IMR-90 (cell line): ENCODE results near the gene CAP2. TPM values are rescaled to one million over a fixed set of nuclear protein-coding genes. Genes with fewer than 3 reads are reported as not detected.

Experiments
- ATAC-seq: fragments of 200-7000 bp; cut with Tn5 transposase; 2 replicates; pipeline ENCODE4 v1.9.1; 2020; ENCODE audit warnings: low read depth, mild to moderate bottlenecking, moderate library complexity
- BruUV-seq: library from RNA; stranded (reverse); fragments of 400-500 nt; replicated peaks from 2 replicates; lab custom pipeline; 2021; lab: Mats Ljungman, UMichigan
- CTCF ChIA-PET: fragments of 300-600 bp; formaldehyde crosslinking; extraction: SDS; loops from one replicate; lab custom pipeline; 2021; ENCODE audit warnings: antibody characterized with exemption; lab: Yijun Ruan, JAX
- POLR2A ChIA-PET: fragments of 300-600 bp; sonication (Branson Sonifier 250); formaldehyde crosslinking; loops from one replicate; lab custom pipeline; 2022; ENCODE audit warnings: antibody characterized with exemption; ENCODE audit not compliant: unreplicated experiment; lab: Charles Lee
- DNase-seq: peaks from one replicate; pipeline ENCODE4 v3.0.0; 2013
- H2AFZ ChIP-seq: replicated peaks from 2 replicates; pipeline ENCODE3; 2013; ENCODE audit warnings: low read length, mild to moderate bottlenecking; ENCODE audit not compliant: poor library complexity
- H2AK5ac ChIP-seq: 2 replicates; pipeline ENCODE4 v1.6.1; 2013; ENCODE audit warnings: low read depth, low read length, inconsistent platforms
- H2AK9ac ChIP-seq: replicated peaks from 2 replicates; pipeline ENCODE3; 2013; ENCODE audit warnings: mild to moderate bottlenecking, low read depth, low read length, moderate library complexity; ENCODE audit not compliant: poor library complexity
- H2BK120ac ChIP-seq: 2 replicates; pipeline ENCODE4 v1.6.1; 2013; ENCODE audit warnings: low read depth, low read length, inconsistent platforms
- H2BK15ac ChIP-seq: 3 replicates; pipeline ENCODE4 v1.6.1; 2013; ENCODE audit warnings: low read depth, low read length, inconsistent platforms
- H2BK20ac ChIP-seq: 2 replicates; pipeline ENCODE4 v1.6.1; 2013; ENCODE audit warnings: low read depth, mild to moderate bottlenecking, inconsistent platforms, low read length, moderate library complexity
- H2BK5ac ChIP-seq: 2 replicates; pipeline ENCODE4 v1.6.1; 2013; ENCODE audit warnings: mild to moderate bottlenecking, low read depth, low read length, inconsistent platforms; ENCODE audit not compliant: poor library complexity, severe bottlenecking
- H3K14ac ChIP-seq: replicated peaks from 2 replicates; pipeline ENCODE4 v1.6.1; 2013; ENCODE audit warnings: low read depth, low read length, inconsistent platforms
- H3K18ac ChIP-seq: 2 replicates; pipeline ENCODE4 v1.6.1; 2013; ENCODE audit warnings: low read depth, low read length, control low read depth
- H3K23ac ChIP-seq: 2 replicates; pipeline ENCODE4 v1.6.1; 2013; ENCODE audit warnings: low read depth, low read length, inconsistent platforms
- H3K27ac ChIP-seq: 2 replicates; pipeline ENCODE4 v1.5.1; 2013; ENCODE audit warnings: mild to moderate bottlenecking, control low read depth, low read length; ENCODE audit not compliant: insufficient read depth
- H3K27me3 ChIP-seq: 2 replicates; pipeline ENCODE4 v1.6.1; 2013; ENCODE audit warnings: low read length; ENCODE audit not compliant: control insufficient read depth, insufficient read depth
- H3K36me3 ChIP-seq: 2 replicates; pipeline ENCODE4 v1.6.1; 2013; ENCODE audit warnings: low read length, mixed read lengths; ENCODE audit not compliant: control insufficient read depth, insufficient read depth
- H3K4ac ChIP-seq: 2 replicates; pipeline ENCODE4 v1.6.1; 2013; ENCODE audit warnings: low read depth, low read length, inconsistent platforms
- H3K4me1 ChIP-seq: 2 replicates; pipeline ENCODE4 v1.6.1; 2013; ENCODE audit warnings: low read length, mixed read lengths; ENCODE audit not compliant: control insufficient read depth, insufficient read depth
- H3K4me2 ChIP-seq: 2 replicates; pipeline ENCODE4 v1.6.1; 2013; ENCODE audit warnings: low read depth, mild to moderate bottlenecking, control low read depth, low read length, moderate library complexity
- H3K4me3 ChIP-seq: 2 replicates; pipeline ENCODE4 v1.5.1; 2013; ENCODE audit warnings: low read depth, mild to moderate bottlenecking, control low read depth, low read length, moderate library complexity; ENCODE audit not compliant: insufficient read depth
- H3K56ac ChIP-seq: 2 replicates; pipeline ENCODE4 v1.6.1; 2013; ENCODE audit warnings: low read length, inconsistent platforms; ENCODE audit not compliant: insufficient read depth; ENCODE audit errors: extremely low read depth
- H3K79me1 ChIP-seq, 2 experiments: 2 replicates each; pipeline ENCODE4 v1.6.1; 2013; ENCODE audit warnings: low read length in 2 of 2, inconsistent platforms in 1 of 2, low read depth in 1 of 2
- H3K9ac ChIP-seq: 2 replicates; pipeline ENCODE4 v1.6.1; 2013; ENCODE audit warnings: low read depth, low read length, control low read depth
- H3K9me1 ChIP-seq: 2 replicates; pipeline ENCODE4 v1.6.1; 2013; ENCODE audit warnings: low read length, inconsistent platforms; ENCODE audit not compliant: insufficient read depth
- H3K9me3 ChIP-seq: 2 replicates; pipeline ENCODE4 v1.6.1; 2013; ENCODE audit warnings: low read length; ENCODE audit not compliant: control insufficient read depth, insufficient read depth
- H4K20me1 ChIP-seq: 2 replicates; pipeline ENCODE4 v1.6.1; 2013; ENCODE audit warnings: low read length, inconsistent platforms; ENCODE audit not compliant: insufficient read depth
- H4K5ac ChIP-seq: 2 replicates; pipeline ENCODE4 v1.6.1; 2013; ENCODE audit warnings: mild to moderate bottlenecking, low read depth, low read length, control low read depth
- H4K8ac ChIP-seq, 2 experiments: 2 replicates each; pipeline ENCODE4 v1.6.1; 2013; ENCODE audit warnings: low read depth in 2 of 2, low read length in 2 of 2, control low read depth in 1 of 2, inconsistent platforms in 1 of 2
- H4K91ac ChIP-seq: 2 replicates; pipeline ENCODE4 v1.6.1; 2013; ENCODE audit warnings: low read depth, low read length, inconsistent platforms; ENCODE audit not compliant: insufficient read depth
- BHLHE40 ChIP-seq: fragments of 150-350 bp; IDR thresholded peaks from 2 replicates; pipeline ENCODE4 v1.6.1; 2016; ENCODE audit warnings: mild to moderate bottlenecking, low read depth, low read length
- CEBPB ChIP-seq: IDR thresholded peaks from 2 replicates; pipeline ENCODE4 v1.6.1; 2012; ENCODE audit warnings: low read depth, low read length, improper control_type of control experiment
- CHD1 ChIP-seq: IDR thresholded peaks from 2 replicates; pipeline ENCODE4 v1.6.1; 2012; ENCODE audit warnings: low read depth, low read length, improper control_type of control experiment
- CTCF ChIP-seq: conservative IDR thresholded peaks from 2 replicates; pipeline ENCODE4 v1.5.1; 2012; ENCODE audit warnings: mild to moderate bottlenecking, low read depth, low read length, improper control_type of control experiment
- ELK1 ChIP-seq: fragments of 150-350 bp; IDR thresholded peaks from 2 replicates; pipeline ENCODE4 v1.6.1; 2016; ENCODE audit warnings: low read depth, mild to moderate bottlenecking, low read length, moderate library complexity, borderline replicate concordance
- FOS ChIP-seq: fragments of 150-350 bp; IDR thresholded peaks from 2 replicates; pipeline ENCODE4 v1.6.1; 2016; ENCODE audit warnings: low read depth, low read length
- MAFK ChIP-seq: IDR thresholded peaks from 2 replicates; pipeline ENCODE4 v1.6.1; 2012; ENCODE audit warnings: low read depth, low read length, improper control_type of control experiment
- MAZ ChIP-seq: IDR thresholded peaks from 2 replicates; pipeline ENCODE4 v1.6.1; 2012; ENCODE audit warnings: low read depth, mild to moderate bottlenecking, low read length, improper control_type of control experiment, moderate library complexity, borderline replicate concordance
- MXI1 ChIP-seq: IDR thresholded peaks from 2 replicates; pipeline ENCODE4 v1.6.1; 2012; ENCODE audit warnings: low read depth, mild to moderate bottlenecking, low read length, moderate library complexity, borderline replicate concordance
- NFE2L2 ChIP-seq: fragments of 150-350 bp; IDR thresholded peaks from 2 replicates; pipeline ENCODE4 v1.6.1; 2016; ENCODE audit warnings: low read depth, mild to moderate bottlenecking, low read length
- POLR2A ChIP-seq: IDR thresholded peaks from 2 replicates; pipeline ENCODE4 v1.6.1; 2012; ENCODE audit warnings: mild to moderate bottlenecking, low read depth, low read length
- RAD21 ChIP-seq: IDR thresholded peaks from 2 replicates; pipeline ENCODE4 v1.6.1; 2012; ENCODE audit warnings: low read length, improper control_type of control experiment
- RCOR1 ChIP-seq: IDR thresholded peaks from 2 replicates; pipeline ENCODE4 v1.6.1; 2012; ENCODE audit warnings: mild to moderate bottlenecking, low read length, improper control_type of control experiment; ENCODE audit not compliant: insufficient replicate concordance
- RFX5 ChIP-seq: IDR thresholded peaks from 2 replicates; pipeline ENCODE4 v1.8.0; 2012; ENCODE audit warnings: low read depth, mild to moderate bottlenecking, low read length, moderate library complexity
- SMC3 ChIP-seq: fragments of 150-350 bp; IDR thresholded peaks from 2 replicates; pipeline ENCODE4 v1.6.1; 2016; ENCODE audit warnings: low read depth, mild to moderate bottlenecking, antibody characterized with exemption, low read length, moderate library complexity
- WGBS, 2 experiments: methylation state at CpG; one replicate each; pipeline versions ENCODE4 v1.1.5 to v1.1.7; 2013; ENCODE audit warnings: missing lambda C conversion rate in 2 of 2; ENCODE audit not compliant: insufficient read length in 1 of 2; ENCODE audit errors: extremely low coverage in 2 of 2; 5-methylcytosine and 5-hydroxymethylcytosine counted together
- dilution Hi-C: fragments of 300-500 bp; cut with HindIII; formaldehyde crosslinking; loops from one replicate; pipeline ENCODE4 v1.14.3; 2018; ENCODE audit warnings: low sequenced_read_pairs; ENCODE audit not compliant: unreplicated experiment
- in situ Hi-C: fragments of 300-500 bp; cut with MboI; formaldehyde crosslinking; loops from 3 replicates; pipeline ENCODE4 v1.14.3; 2019; ENCODE audit warnings: low sequenced_read_pairs, inconsistent platforms, mixed read lengths
- intact Hi-C: fragments of 100-400 bp; cut with micrococcal nuclease; formaldehyde crosslinking; loops from 2 replicates; pipeline ENCODE4 v1.10.0; 2022
- polyA plus RNA-seq, 3 experiments: library from polyadenylated mRNA; depleted of rRNA; stranded (reverse); fragments of >200 nt; gene quantifications; 2 replicates each; pipeline ENCODE4 v1.2.3, GENCODE V29; 2012; ENCODE audit warnings: low replicate concordance in 1 of 3
- total RNA-seq: library from RNA; depleted of rRNA; stranded (reverse); fragments of >200 nt; gene quantifications from 2 replicates; pipeline ENCODE4 v1.2.3, GENCODE V29; 2012
- TF ChIP-seq, protein P1 (sequence below): fragments of 150-350 bp; IDR thresholded peaks from 2 replicates; pipeline ENCODE4 v1.6.1; 2017; ENCODE audit warnings: mild to moderate bottlenecking, antibody characterized with exemption, low read length, low read depth

Gene CAP2
- total and polyA plus RNA-seq, 2 of the 4 experiments (the other 2 are of a cell fraction), result 14.5 to 27.5 TPM

- Histone ChIP-seq H3K27ac (no peak overlapping the region), H2AFZ (no peak overlapping the region), H4K91ac (no peak overlapping the region), H2BK20ac (no peak overlapping the region), H2AK5ac (no peak overlapping the region), H4K20me1 (no peaks in the 10 kb centered on the region; the same call in 1 of the 2 replicates), H2BK120ac (no peak overlapping the region), H3K9ac (no peak overlapping the region), H3K23ac (no peak overlapping the region), H3K14ac (no peak overlapping the region), H3K4me1 (peaks cover under 1% of the 10 kb centered on the region; the same call in 1 of the 2 replicates), H3K79me1 (no peaks in the 10 kb centered on the region), H3K27me3 (no peaks in the 10 kb centered on the region), H3K4ac (no peak overlapping the region), H2BK5ac (no peak overlapping the region), H4K5ac (no peak overlapping the region), H3K9me1 (peaks cover 12% of the 10 kb centered on the region), H3K4me2 (no peak overlapping the region), H3K56ac (no peak overlapping the region), H3K9me3 (no peaks in the 10 kb centered on the region), H2AK9ac (peak overlapping the region; percentile 74), H2BK15ac (no peak overlapping the region), H3K18ac (no peak overlapping the region), H4K8ac (no peak overlapping the region), H3K36me3 (peaks cover 15% of the 10 kb centered on the region), H3K4me3 (no peak overlapping the region)
- ChIA-PET POLR2A (no interaction called here), CTCF (no interaction called here)
- BruUV-seq, result no TSS peak
- no peak for DNase-seq
- in situ Hi-C loops, result no loop called here
- no peak for ATAC-seq
- intact Hi-C loops, result no loop called here
- TF ChIP-seq RAD21 (no peak), RCOR1 (no peak), NFE2L2 (no peak), FOS (no peak), MXI1 (no peak), CTCF (no peak), CHD1 (no peak), RFX5 (no peak), MAFK (no peak), ELK1 (no peak), POLR2A (no peak), MAZ (no peak), BHLHE40 (no peak), CEBPB (no peak), SMC3 (no peak)
- TF ChIP-seq, protein P1, sequence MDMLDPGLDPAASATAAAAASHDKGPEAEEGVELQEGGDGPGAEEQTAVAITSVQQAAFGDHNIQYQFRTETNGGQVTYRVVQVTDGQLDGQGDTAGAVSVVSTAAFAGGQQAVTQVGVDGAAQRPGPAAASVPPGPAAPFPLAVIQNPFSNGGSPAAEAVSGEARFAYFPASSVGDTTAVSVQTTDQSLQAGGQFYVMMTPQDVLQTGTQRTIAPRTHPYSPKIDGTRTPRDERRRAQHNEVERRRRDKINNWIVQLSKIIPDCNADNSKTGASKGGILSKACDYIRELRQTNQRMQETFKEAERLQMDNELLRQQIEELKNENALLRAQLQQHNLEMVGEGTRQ, result no peak
- no CpG with 5 or more reads among the region's 11 CpGs for WGBS, 2 experiments
- dilution Hi-C loops, result no loop called here
Measured at GRCh38 chr6:17511084-17511483, 117.7 kb downstream of the CAP2 start.
